Stimulated activated CD4-positive, alpha-beta T cell treated with anti-CD3 and anti-CD28 coated beads, Interleukin-12 subunit alpha, Interleukin-12 subunit beta, amount 100 ng/mL, for 24 hours (primary cell): Measurements from ENCODE around the gene ID4.

ENCODE experiments used
- DNase-seq, 2 experiments: peaks; one replicate each; pipeline ENCODE4 v3.0.0-alpha.2; 2020; ENCODE audit warnings: low read depth in 2 of 2

The ID4 gene

GRCh38 chr6:19857703-19858102, 20.5 kb downstream of the ID4 start:
- DNase-seq: no peak

GRCh38 chr6:19860235-19860877, 23.2 kb downstream of the ID4 start:
- no peak for DNase-seq

- no peak for DNase-seq
Measured at GRCh38 chr6:19864285-19864684, 27.1 kb downstream of the ID4 start.

- no peak for DNase-seq
Measured at GRCh38 chr6:19865178-19865577, 28.0 kb downstream of the ID4 start.

- DNase-seq: no peak
Measured at GRCh38 chr6:19866173-19866984, 29.2 kb downstream of the ID4 start.

- no peak for DNase-seq
Measured at GRCh38 chr6:19866985-19867627, 29.9 kb downstream of the ID4 start.

GRCh38 chr6:19869464-19869863, 32.3 kb downstream of the ID4 start:
- DNase-seq: no peak

GRCh38 chr6:19870322-19870721, 33.2 kb downstream of the ID4 start:
- no peak for DNase-seq

- no peak for DNase-seq
Measured at GRCh38 chr6:19873031-19873430, 35.9 kb downstream of the ID4 start.

GRCh38 chr6:19876672-19877071, 39.5 kb downstream of the ID4 start:
- no peak for DNase-seq

GRCh38 chr6:19879663-19880062, 42.5 kb downstream of the ID4 start:
- DNase-seq: no peak

- no peak for DNase-seq
Measured at GRCh38 chr6:19880066-19880465, 42.9 kb downstream of the ID4 start.

- DNase-seq: no peak
Measured at GRCh38 chr6:19891451-19891850, 54.3 kb downstream of the ID4 start.
